H4 (cell line): ENCODE results near the gene DIS3L2. TPM values are rescaled to one million over a fixed set of nuclear protein-coding genes. Genes with fewer than 3 reads are reported as not detected.
"Not testable (repeated sequence)": the region's sequence is repeated elsewhere in the genome, so short reads cannot be mapped to it uniquely, and the experiment has no call there.

Source experiments
- DNase-seq: peaks from one replicate; pipeline ENCODE4 v3.0.0-alpha.2; 2015; ENCODE audit warnings: low spot score
- total RNA-seq: library from RNA; depleted of rRNA; stranded (reverse); fragments of >200 nt; shearing (Covaris generic); gene quantifications from 2 replicates; pipeline ENCODE4 v1.2.3, GENCODE V29; 2014

The DIS3L2 gene
- total RNA-seq, 1 experiment from 2014 or later: 16.7 TPM

GRCh38 chr2:232321156-232321816, 359.8 kb downstream of the DIS3L2 start:
- no peak for DNase-seq

GRCh38 chr2:232321817-232322559, 360.5 kb downstream of the DIS3L2 start:
- DNase-seq: no peak

DNA sequence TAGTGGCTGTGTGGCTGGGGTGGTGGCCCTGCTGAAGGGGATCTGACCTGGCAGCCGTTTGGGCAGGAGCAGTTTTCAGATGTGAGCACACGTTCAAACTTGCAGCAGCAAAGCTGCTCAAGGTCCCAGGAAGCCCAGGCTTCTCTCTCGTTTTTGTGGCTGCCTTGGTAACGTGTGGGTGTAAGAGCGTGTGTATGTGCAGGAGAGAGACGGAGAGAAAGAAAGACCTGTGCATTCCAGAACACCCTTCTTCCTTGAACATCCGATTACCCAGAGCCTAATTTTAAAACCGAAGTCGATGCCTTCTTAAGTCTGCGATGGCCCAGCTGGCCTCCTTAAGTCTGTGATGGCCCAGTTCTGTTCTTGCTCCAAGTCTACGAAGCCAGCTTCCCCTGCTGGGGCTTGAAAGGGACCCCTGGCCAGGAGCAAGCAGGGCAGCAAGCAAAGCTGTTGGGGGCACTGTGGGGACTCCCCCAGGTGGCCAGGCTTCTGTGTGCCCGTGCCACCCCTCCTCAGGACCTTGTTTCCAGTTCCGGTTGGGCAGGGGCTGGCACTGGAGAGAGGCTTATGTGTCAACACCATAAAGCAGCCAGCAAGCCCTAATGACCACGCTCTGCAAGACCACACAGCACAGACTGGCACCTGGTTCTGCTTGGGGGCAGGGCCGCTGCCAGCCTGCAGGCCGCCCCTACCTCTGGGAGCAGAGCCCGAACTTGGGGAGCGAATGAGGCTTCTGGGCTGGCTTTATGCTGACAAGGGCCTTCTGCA, 361.2 kb downstream of the DIS3L2 start:
- DNase-seq: no peak

DNA sequence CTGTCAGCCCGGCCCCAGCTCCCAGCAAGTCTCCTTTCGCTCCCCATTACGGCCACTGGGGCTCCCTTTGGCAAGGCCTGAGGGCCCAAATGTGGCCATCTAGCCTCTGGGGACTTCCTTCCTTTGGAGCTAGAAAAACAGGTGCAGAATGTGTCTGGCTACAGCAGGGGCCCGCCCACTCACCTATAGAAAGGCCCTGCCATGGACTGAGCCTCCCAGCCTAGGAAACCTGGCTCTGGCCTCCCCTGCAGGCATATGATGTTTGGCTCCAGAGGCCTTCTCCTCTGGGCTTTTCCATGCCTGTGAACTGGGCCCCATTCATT, 361.8 kb downstream of the DIS3L2 start:
- no peak for DNase-seq

GRCh38 chr2:232323967-232324366, 362.5 kb downstream of the DIS3L2 start:
- not testable (repeated sequence) for DNase-seq

GRCh38 chr2:232324778-232325177, 363.3 kb downstream of the DIS3L2 start:
- no peak for DNase-seq

- no peak for DNase-seq
Measured at GRCh38 chr2:232325324-232326273, 364.1 kb downstream of the DIS3L2 start.

- not testable (repeated sequence) for DNase-seq
Measured at GRCh38 chr2:232326274-232327104, 365.0 kb downstream of the DIS3L2 start.

DNA sequence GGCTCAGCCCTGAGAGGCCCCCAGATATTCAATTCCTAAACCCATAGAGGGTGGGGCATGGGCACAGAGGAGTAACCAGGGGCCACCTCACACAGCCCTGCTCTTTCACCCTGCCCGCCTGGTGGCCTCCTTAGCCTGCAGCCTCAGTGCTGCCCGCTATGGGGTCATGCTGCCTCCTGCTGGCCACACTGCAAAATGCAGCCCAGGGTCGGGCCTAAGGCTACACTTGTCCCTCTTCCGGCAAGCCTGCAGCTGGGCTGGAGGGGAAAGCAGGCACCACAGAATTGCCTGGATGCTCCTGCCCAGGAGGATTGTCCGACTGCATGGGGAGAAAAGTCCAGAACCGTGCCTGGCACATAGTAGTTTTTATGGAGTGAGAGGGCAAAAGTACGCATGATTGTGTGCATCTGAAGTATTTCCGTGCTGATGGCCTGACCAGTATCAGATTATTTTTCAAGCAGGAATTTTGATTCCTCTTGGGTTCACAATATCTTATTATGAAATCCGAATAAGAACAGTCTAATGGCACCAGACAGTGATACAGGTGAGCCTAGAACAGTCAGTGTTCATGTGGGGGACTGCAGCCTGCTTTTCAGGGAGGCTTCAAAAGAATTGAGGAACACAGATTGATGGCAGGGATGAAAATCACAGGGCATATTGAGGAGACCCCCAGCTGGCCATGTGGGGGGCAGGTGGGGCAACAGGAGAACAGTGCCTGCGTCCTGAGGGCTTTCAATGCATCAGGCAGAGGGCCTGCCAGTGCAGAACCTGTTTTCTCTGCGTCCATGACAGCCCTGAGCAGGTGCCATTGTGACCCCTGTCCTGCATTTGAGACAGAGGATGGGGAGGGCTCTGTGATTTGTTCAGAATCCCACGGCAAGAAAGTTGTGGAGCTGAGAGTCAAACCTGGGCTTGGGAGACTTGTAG, 365.9 kb downstream of the DIS3L2 start:
- DNase-seq: peak; percentile 42

DNA sequence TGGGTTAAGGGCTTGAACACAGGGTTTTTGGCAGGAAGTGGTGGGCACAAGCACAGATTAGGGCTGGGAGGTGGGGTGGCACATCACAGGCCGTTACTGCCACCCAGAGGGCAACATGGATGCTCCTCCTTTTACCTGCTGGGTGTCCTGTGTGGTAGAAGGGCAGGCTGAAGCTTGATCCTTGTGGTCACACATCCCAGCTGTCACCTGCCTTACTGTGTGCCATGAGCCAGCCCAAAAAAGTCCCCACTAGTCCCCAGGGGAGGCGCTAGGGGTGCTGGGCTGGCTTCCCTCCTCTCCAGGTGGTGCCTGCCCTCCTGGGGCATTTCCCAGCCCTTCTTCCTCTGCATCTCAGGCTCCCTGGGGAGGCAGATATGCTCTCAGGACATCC, 366.5 kb downstream of the DIS3L2 start:
- no peak for DNase-seq

- no peak for DNase-seq
Measured at GRCh38 chr2:232328516-232329460, 367.3 kb downstream of the DIS3L2 start.

GRCh38 chr2:232329716-232330067, 368.2 kb downstream of the DIS3L2 start:
- DNase-seq: no peak

DNA sequence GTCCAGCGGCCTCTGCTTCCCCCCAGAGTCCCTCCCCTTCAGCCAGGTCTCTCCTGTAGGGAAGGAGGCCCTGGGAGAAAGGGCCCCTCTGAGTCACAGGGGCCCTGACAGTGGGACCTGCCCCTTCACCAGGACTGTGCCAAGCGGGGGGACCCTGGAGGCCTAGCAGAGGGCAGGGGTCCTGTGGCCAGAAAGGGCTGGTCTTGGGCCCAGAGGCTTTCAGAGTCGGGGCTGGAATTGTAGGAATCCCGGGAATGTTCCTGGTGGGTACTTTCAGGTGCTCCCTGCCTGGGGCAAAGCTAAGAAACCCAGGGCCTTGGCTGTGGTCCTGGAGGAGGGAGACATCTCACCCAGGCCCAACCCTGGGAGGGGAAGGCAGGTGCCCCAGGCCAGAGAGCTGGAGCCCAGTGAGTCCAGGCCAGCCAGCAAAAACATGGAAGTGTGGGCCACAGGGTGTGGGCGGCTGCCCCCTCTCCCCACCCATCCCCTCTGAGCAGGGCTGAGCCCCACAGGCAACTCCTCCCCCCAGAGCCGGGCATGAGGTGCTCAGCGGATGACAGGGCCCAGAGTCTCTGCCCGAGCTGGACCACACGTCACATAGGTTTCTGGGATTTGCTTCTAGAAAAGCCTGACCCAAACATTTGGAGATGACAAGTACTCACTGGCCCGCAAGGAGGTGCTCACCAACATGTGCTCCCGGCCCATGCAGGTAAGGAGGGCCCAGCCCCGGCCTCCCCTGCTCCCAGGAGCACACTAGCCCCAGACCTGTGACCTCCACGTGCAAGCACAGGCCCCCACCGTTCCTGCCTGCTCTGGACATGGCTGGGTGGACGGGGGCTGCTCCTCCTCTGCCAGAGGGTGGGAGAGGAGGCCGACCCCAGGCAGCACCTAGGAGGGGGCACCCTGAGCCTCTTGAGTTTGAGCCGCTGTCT, 368.8 kb downstream of the DIS3L2 start:
- no peak for DNase-seq

DNA sequence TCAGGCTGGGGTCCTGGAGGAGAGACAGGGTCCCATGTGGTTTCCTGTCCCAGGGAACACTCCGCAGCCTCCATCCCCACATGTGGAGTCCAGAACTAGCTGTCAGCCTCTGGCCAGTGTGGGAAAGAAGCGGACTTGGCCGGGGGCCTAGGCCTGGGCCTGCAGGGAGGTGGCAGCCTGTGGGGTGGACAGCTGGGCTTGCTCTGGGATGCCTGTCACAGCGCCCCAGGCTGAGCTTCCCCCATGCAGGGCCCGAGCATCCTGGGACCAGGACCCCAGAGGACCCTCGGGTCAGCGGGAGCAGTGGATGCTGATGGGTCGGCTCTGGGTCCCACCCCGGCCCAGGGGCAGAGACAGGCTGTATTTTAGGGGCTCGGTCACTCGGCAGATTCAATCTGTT, 369.5 kb downstream of the DIS3L2 start:
- not testable (repeated sequence) for DNase-seq

GRCh38 chr2:232331641-232332040, 370.1 kb downstream of the DIS3L2 start:
- DNase-seq: not testable (repeated sequence)

- DNase-seq: not testable (repeated sequence)
Measured at GRCh38 chr2:232332244-232332939, 370.9 kb downstream of the DIS3L2 start.

DNA sequence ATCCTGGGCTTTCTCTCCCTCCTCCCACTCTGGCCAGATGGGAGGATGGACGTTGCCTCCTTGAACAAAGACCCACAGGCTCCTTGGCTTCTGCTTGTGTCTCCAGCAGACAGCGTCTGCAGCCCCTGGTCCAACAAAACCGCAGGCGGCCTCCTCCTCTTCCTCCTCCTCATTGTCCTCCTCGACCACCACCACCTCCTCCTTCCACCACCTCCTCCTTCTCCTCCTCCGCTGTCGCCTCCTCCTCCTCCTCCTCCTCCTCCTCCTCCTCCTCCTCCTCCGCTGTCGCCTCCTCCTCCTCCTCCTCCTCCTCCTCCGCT, 371.4 kb downstream of the DIS3L2 start:
- no peak for DNase-seq
